SK-N-SH treated with all-trans-retinoic acid at 6 μM for 48 hours (cell line): ENCODE results near the gene SLC4A3.

Source experiments
- ATAC-seq: fragments of 200-7000 bp; cut with Tn5 transposase; 3 replicates; pipeline ENCODE4 v1.9.1; 2020; ENCODE audit warnings: mild to moderate bottlenecking, moderate library complexity
- ARNTL ChIP-seq: fragments of 450-650 bp; formaldehyde crosslinking; IDR thresholded peaks from 2 replicates; pipeline ENCODE4 v1.5.0; 2020; ENCODE audit warnings: low read depth, mild to moderate bottlenecking, moderate library complexity, borderline replicate concordance
- BACH2 ChIP-seq: fragments of 250-450 bp; sonication (Bioruptor Pico); IDR thresholded peaks from 2 replicates; pipeline ENCODE4 v1.9.0; 2021; ENCODE audit warnings: mild to moderate bottlenecking, borderline replicate concordance
- CREB5 ChIP-seq: fragments of 250-450 bp; sonication (Bioruptor Pico); IDR thresholded peaks from 2 replicates; pipeline ENCODE4 v1.5.1; 2020; ENCODE audit warnings: low read depth, mild to moderate bottlenecking, moderate library complexity
- CSRNP3 ChIP-seq: fragments of 250-450 bp; sonication (Bioruptor Pico); IDR thresholded peaks from 2 replicates; pipeline ENCODE4 v1.5.1; 2021; ENCODE audit warnings: mild to moderate bottlenecking, moderate library complexity
- ESRRG ChIP-seq: fragments of 250-450 bp; sonication (Bioruptor Pico); IDR thresholded peaks from 2 replicates; pipeline ENCODE4 v1.6.1; 2021; ENCODE audit warnings: mild to moderate bottlenecking
- GLIS3 ChIP-seq: fragments of 250-450 bp; sonication (Bioruptor Pico); IDR thresholded peaks from 2 replicates; pipeline ENCODE4 v1.5.0; 2020; ENCODE audit warnings: mild to moderate bottlenecking, moderate library complexity
- ISL1 ChIP-seq: fragments of 250-450 bp; sonication (Bioruptor Pico); IDR thresholded peaks from 2 replicates; pipeline ENCODE4 v2.1.2; 2022; ENCODE audit warnings: mild to moderate bottlenecking, moderate library complexity
- OSR1 ChIP-seq: fragments of 250-450 bp; sonication (Bioruptor Pico); IDR thresholded peaks from 2 replicates; pipeline ENCODE4 v1.8.0; 2022; ENCODE audit warnings: moderate library complexity, mild to moderate bottlenecking, inconsistent platforms
- PATZ1 ChIP-seq: fragments of 250-450 bp; sonication (Bioruptor Pico); IDR thresholded peaks from 2 replicates; pipeline ENCODE4 v1.8.0; 2020; ENCODE audit warnings: mild to moderate bottlenecking, moderate library complexity, borderline replicate concordance
- POU6F1 ChIP-seq: fragments of 250-450 bp; sonication (Bioruptor Pico); IDR thresholded peaks from 2 replicates; pipeline ENCODE4 v1.8.0; 2021; ENCODE audit warnings: low read depth, mild to moderate bottlenecking, moderate library complexity, borderline replicate concordance
- PPARA ChIP-seq: fragments of 250-450 bp; sonication (Bioruptor Pico); IDR thresholded peaks from 2 replicates; pipeline ENCODE4 v1.5.0; 2020; ENCODE audit warnings: mild to moderate bottlenecking, borderline replicate concordance
- RARB ChIP-seq: fragments of 250-450 bp; sonication (Bioruptor Pico); IDR thresholded peaks from 2 replicates; pipeline ENCODE4 v1.8.0; 2021; ENCODE audit warnings: mild to moderate bottlenecking, moderate library complexity
- SNAI2 ChIP-seq: fragments of 250-450 bp; sonication (Bioruptor Pico); IDR thresholded peaks from 2 replicates; pipeline ENCODE4 v1.5.0; 2020; ENCODE audit warnings: mild to moderate bottlenecking, moderate library complexity
- TCF4 ChIP-seq: fragments of 250-450 bp; sonication (Bioruptor Pico); IDR thresholded peaks from 2 replicates; pipeline ENCODE4 v1.8.0; 2021; ENCODE audit warnings: mild to moderate bottlenecking, moderate library complexity, borderline replicate concordance
- TOX ChIP-seq: fragments of 250-450 bp; sonication (Bioruptor Pico); IDR thresholded peaks from 2 replicates; pipeline ENCODE4 v1.8.0; 2021; ENCODE audit warnings: mild to moderate bottlenecking, moderate library complexity, borderline replicate concordance
- TSHZ2 ChIP-seq: fragments of 250-450 bp; sonication (Bioruptor Pico); IDR thresholded peaks from 2 replicates; pipeline ENCODE4 v1.5.0; 2020; ENCODE audit warnings: mild to moderate bottlenecking, moderate library complexity
- ZC3H10 ChIP-seq: fragments of 250-450 bp; sonication (Bioruptor Pico); IDR thresholded peaks from 2 replicates; pipeline ENCODE4 v1.5.1; 2021; ENCODE audit warnings: mild to moderate bottlenecking, moderate library complexity
- ZFP3 ChIP-seq: fragments of 250-450 bp; sonication (Bioruptor Pico); IDR thresholded peaks from 2 replicates; pipeline ENCODE4 v1.5.0; 2020; ENCODE audit warnings: mild to moderate bottlenecking, moderate library complexity
- ZFP30 ChIP-seq: fragments of 450-650 bp; formaldehyde crosslinking; IDR thresholded peaks from 2 replicates; pipeline ENCODE4 v1.5.0; 2022; ENCODE audit warnings: mild to moderate bottlenecking, moderate library complexity
- ZNF565 ChIP-seq: fragments of 450-650 bp; formaldehyde crosslinking; conservative IDR thresholded peaks from 2 replicates; pipeline ENCODE4 v1.5.0; 2020; ENCODE audit warnings: low read depth, mild to moderate bottlenecking, moderate library complexity
- ZNF70 ChIP-seq: fragments of 450-650 bp; formaldehyde crosslinking; IDR thresholded peaks from 2 replicates; pipeline ENCODE4 v1.5.0; 2020; ENCODE audit warnings: mild to moderate bottlenecking, moderate library complexity
- ZNF8 ChIP-seq: fragments of 450-650 bp; formaldehyde crosslinking; IDR thresholded peaks from 2 replicates; pipeline ENCODE4 v1.5.0; 2020; ENCODE audit warnings: mild to moderate bottlenecking, moderate library complexity

Gene SLC4A3

GRCh38 chr2:219619235-219619634 is 8.2 kb upstream of the SLC4A3 start:
- ATAC-seq, result no peak
- no peak for TF ChIP-seq ESRRG (CRISPR knock-in tag)
- TF ChIP-seq ZC3H10, result no peak
- TF ChIP-seq OSR1 (CRISPR knock-in tag), result no peak
- TF ChIP-seq ZNF8 (CRISPR knock-in tag), result no peak
- TF ChIP-seq ZNF565 (CRISPR knock-in tag), result no peak
- no peak for TF ChIP-seq BACH2 (CRISPR knock-in tag)
- TF ChIP-seq PPARA (CRISPR knock-in tag), result no peak
- TF ChIP-seq CSRNP3 (CRISPR knock-in tag), result no peak
- no peak for TF ChIP-seq POU6F1 (CRISPR knock-in tag)
- no peak for TF ChIP-seq SNAI2 (CRISPR knock-in tag)
- no peak for TF ChIP-seq GLIS3 (CRISPR knock-in tag)
- TF ChIP-seq TOX, result no peak
- no peak for TF ChIP-seq ARNTL (CRISPR knock-in tag)
- no peak for TF ChIP-seq RARB (CRISPR knock-in tag)
- TF ChIP-seq ISL1 (CRISPR knock-in tag), result no peak

GRCh38 chr2:219620546-219620945 is 6.9 kb upstream of the SLC4A3 start:
- ATAC-seq, result no peak
- TF ChIP-seq PPARA (CRISPR knock-in tag), result no peak
- TF ChIP-seq ZNF565 (CRISPR knock-in tag), result no peak
- no peak for TF ChIP-seq ISL1 (CRISPR knock-in tag)
- TF ChIP-seq GLIS3 (CRISPR knock-in tag), result no peak
- no peak for TF ChIP-seq ZFP3
- no peak for TF ChIP-seq BACH2 (CRISPR knock-in tag)
- no peak for TF ChIP-seq TCF4 (CRISPR knock-in tag)
- TF ChIP-seq ZC3H10, result no peak
- TF ChIP-seq ARNTL (CRISPR knock-in tag), result no peak
- TF ChIP-seq PATZ1 (CRISPR knock-in tag), result no peak
- TF ChIP-seq OSR1 (CRISPR knock-in tag), result no peak
- TF ChIP-seq TOX, result no peak

GRCh38 chr2:219621935-219622334 is 5.5 kb upstream of the SLC4A3 start:
- TF ChIP-seq ZNF70 (CRISPR knock-in tag), result no peak
- no peak for TF ChIP-seq SNAI2 (CRISPR knock-in tag)
- no peak for TF ChIP-seq GLIS3 (CRISPR knock-in tag)
- TF ChIP-seq TOX, result no peak
- no peak for TF ChIP-seq BACH2 (CRISPR knock-in tag)
- no peak for TF ChIP-seq ZFP3
- no peak for TF ChIP-seq PPARA (CRISPR knock-in tag)
- no peak for TF ChIP-seq CREB5 (CRISPR knock-in tag)
- TF ChIP-seq PATZ1 (CRISPR knock-in tag), result no peak
- TF ChIP-seq ZFP30 (CRISPR knock-in tag), result no peak
- no peak for TF ChIP-seq ISL1 (CRISPR knock-in tag)
- no peak for TF ChIP-seq TSHZ2 (CRISPR knock-in tag)
- no peak for TF ChIP-seq RARB (CRISPR knock-in tag)
- TF ChIP-seq ZNF8 (CRISPR knock-in tag), result no peak
- no peak for ATAC-seq
